Measurements from ENCODE around the gene CLDN16.

CLDN16 gene

DNA sequence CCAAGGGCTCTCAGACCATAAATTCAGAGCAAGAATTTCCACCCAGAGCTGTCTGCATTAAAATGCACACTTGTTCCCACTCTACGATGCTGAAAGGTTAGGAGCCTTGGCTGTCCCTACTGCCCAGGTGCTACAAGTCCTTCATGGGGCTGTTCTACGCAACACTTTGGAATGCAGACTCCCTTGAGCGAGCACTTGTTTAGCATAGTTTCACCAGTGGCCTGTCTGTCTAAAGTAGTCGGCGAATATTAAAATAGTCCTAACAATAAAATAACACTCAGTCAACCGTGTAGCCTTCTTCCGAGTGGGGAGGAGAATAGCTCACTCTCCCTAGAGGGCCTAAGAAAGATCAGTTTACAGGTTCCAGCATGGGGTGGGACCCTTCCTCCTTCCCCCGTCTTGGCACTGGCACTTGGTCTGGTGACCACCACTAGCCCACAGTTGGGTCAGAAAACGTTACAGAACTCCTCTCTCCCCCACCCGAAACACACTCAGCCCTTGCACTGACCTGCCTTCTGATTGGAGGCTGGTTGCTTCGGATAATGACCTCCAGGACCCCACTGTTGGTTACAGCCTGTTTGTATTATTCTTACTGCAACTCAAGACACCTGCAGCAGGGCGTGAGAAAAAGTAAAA, at the start of gene CLDN16:
TSS of gene CLDN16 (plus strand) at position 586 of the 636 bp plus-strand sequence. CDS start 167 bp downstream, outside the sequence.
- DNase-seq = no peak

GRCh38 chr3:190338717-190339116, 49.2 kb upstream of the CLDN16 start:
- no peak for DNase-seq

DNA sequence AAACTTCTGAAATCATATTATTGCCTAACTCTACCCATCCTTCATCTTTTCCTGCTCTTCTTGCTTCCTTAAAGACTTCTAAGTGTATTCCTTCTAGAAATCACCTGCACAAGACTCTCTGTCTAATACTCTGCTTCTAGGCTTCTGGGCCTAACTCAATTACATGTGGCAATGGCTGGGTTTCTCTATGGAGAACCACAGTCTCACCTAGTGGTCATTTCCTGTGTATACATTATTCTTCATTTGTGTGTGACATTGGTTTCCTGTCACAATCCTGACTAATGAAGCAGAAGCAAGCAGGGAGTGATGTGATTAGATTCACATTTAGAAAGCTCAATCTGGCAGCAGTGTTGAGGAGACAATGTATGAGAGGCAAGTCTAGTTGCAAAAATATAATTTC, 48.8 kb upstream of the CLDN16 start:
- no peak for DNase-seq

- DNase-seq = no peak
Measured at GRCh38 chr3:190340071-190340470, 47.9 kb upstream of the CLDN16 start.

DNA sequence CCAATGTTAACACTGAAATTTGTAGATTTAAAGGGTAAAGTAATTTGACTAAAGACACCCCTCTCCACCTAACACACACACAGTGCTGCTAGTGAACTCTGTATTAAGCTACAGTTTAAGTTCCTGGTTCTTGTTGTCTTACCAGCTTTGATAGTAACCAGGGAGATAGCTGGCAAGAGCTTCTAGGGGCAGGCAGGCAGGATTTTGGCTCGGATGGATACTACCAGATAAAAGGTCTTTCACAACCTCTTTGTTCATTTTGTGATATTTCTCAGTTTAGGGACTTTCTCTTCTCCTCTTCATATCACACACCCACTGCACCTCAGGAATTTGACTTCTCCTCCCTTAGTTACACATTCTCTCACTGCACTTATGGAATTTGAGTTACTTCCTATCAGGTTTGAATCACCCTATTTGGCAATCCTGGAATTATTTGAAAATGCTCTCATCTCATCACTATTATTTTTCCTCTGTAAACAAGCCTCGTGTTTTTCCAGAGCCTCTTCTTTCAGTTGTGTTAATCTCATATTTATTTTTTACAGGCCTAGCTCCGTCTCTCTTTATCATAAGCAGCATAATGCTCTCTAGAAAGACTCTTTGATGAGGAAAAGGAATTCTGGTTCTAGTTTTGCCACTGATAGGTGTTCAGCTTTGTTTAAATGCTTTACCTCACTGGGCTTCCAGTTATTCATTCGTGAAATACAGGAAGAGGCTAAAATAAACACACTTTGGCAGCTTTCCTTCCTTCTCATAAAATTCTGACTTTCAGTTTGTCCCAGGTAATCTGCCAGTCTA, 42.7 kb upstream of the CLDN16 start:
- DNase-seq = no peak

- DNase-seq = no peak
Measured at GRCh38 chr3:190345878-190346277, 42.1 kb upstream of the CLDN16 start.

- DNase-seq = no peak
Measured at GRCh38 chr3:190346541-190346940, 41.4 kb upstream of the CLDN16 start.

DNA sequence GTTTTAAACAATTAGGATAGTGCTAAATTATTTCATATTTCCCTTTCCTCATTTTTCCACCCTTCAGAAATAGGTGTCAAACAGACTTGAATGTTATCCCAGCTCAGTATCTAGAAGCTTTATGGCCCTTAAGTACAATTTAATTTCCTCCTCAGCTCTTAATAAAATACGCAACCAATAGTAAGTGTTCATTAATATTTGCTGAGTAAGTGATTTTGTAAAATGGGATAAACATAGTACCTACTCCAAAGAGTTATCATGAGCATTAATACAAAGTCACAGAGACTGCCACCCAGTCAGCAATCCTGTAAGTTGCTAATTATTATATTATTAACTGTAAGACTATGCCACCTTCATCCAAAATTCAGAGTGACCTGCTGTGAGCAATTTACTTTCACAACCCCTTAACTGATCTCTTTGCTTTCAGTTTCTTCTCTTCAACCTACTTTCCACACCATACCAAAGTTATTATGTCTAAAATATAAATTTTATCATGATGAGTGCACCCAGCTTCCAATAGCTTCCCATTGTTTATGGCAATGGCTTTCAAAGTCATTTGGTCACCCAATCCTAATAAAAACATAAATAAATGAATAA, 35.0 kb upstream of the CLDN16 start:
- DNase-seq = no peak

- no peak for DNase-seq
Measured at GRCh38 chr3:190356246-190356645, 31.7 kb upstream of the CLDN16 start.

DNA sequence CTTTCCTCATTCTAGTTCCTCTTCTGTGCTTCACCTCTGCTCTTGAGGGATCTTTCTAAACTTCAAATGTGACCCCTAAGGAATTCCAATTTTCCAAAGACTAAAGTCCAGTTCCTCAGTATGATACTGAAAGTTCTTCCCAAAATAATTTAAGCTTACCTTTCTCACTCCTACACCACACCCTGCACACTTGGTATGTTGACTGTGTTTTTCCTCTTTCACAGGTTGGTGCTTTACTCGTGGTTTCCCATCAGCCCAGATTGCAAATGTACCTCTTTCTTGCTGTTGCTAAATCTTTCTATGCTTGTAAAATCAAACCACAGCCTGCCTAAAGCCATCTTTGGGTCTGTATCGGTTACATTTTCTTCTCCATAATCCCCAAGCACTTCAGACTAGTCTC, 30.5 kb upstream of the CLDN16 start:
- no peak for DNase-seq

DNA sequence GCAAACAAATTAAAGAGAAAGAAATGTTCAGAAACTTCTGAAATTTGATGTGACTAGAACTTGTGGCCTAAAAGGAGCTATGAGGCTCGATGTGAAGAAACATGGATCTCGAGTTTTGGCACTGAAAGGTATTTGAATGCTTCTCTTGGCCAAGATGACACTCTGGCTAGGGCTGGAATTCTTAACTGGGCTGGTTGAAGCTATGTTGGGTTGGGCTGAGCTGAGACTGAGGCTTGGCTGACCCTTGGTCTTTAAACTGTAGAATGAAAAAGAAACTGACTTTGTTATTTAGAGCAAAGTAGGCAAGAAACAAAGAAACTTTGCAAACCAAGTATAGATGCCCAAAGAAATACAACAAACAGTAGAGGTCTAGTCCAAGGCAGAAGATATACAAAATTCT, 28.1 kb upstream of the CLDN16 start:
- DNase-seq = no peak

- DNase-seq = no peak
Measured at GRCh38 chr3:190360228-190360627, 27.7 kb upstream of the CLDN16 start.

GRCh38 chr3:190361791-190362190, 26.2 kb upstream of the CLDN16 start:
- DNase-seq = no peak

DNA sequence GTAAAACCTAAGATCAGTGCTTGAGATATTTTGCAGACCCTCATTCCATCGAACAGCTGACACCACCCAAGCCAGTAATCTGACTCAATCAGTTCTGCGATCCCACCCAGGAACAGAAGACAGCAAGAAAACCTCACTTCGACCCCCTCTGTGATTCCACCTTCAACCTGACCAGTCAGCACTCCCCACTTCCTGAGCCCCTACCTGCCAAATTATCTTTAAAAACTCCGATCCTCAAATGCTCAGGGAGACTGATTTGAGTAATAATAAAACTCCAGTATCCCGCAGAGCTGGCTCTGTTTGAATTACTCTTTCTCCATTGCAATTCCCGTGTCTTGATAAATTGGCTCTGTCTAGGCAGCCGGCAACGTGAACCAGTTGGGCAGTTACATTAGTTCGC, 25.7 kb upstream of the CLDN16 start:
- no peak for DNase-seq

- no peak for DNase-seq
Measured at GRCh38 chr3:190366133-190366532, 21.8 kb upstream of the CLDN16 start.

- no peak for DNase-seq
Measured at GRCh38 chr3:190368881-190369280, 19.1 kb upstream of the CLDN16 start.

DNA sequence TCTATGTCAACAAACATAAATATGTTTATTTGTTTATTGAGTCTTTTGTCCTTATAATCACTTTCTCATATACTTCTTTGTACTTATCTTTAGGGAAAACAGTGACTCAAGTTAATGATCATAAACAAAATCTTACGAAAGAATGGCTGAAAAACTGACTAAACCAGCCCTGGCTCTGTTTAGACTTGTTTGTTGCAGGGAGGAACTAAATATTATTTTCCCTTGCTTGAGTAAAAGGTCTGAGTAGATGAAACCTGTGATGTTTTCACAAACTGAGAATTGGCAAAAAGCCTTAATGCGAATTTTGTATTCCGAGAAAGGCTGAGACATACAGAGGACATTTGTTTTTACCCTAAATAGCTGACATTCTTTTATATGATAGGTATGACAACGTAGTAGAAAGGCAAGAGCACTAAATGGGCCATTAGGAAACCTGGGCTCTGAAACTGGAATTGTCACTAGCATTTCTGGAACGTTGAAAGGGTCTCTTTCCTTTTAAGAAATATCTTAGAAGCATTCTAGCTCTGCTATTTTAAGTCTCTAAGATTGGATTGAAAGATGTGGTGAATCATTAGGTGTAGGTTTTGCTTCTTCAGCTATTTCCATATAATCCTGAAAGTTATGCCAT, 18.2 kb upstream of the CLDN16 start:
- no peak for DNase-seq

DNA sequence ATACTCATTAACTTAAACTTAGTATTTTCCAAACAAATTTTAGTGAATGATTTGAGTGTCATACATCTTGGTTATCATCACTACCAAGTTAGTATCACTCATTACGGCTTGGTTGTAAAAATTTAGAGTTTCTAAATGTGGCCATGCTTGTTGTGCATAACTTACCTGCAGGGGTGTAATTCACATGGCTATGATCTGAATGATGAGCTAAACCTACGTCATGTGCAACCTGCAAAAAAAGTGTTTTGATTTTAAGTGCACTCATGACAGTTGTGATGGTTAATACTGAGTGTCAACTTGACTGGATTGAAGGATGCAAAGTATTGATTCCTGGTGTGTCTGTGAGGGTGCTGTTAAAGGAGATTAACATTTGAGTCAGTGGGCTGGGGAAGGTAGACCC, 17.6 kb upstream of the CLDN16 start:
- no peak for DNase-seq

GRCh38 chr3:190371152-190371551, 16.8 kb upstream of the CLDN16 start:
- DNase-seq = no peak

GRCh38 chr3:190375246-190375645, 12.7 kb upstream of the CLDN16 start:
- DNase-seq = no peak

DNA sequence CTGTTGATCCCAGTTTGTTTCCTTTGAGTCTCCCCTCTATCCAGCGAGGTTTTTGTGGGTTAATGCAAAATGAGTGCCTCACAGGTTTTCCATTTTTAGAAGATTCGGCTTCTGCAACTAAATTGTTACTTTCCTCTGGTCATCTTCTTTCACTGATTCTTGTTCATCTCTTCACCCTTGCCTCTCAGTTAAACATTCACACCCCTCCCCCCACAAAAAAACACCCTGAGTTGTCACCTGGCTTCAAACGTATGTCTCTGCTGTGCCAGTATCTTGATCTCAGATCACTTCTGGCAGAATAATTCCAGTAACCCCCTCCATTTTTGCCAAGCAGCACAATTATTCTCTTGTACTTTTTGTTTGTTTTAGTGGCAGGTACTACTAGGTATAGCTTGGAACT, 12.3 kb upstream of the CLDN16 start:
- no peak for DNase-seq

- no peak for DNase-seq
Measured at GRCh38 chr3:190378240-190378891, 9.6 kb upstream of the CLDN16 start.

GRCh38 chr3:190380184-190380583, 7.8 kb upstream of the CLDN16 start:
- DNase-seq = no peak

All from activated T-cell treated with anti-CD3 and anti-CD28 coated beads for 4 hours (primary cell).